Suprapubic skin (tissue), 4 donors: ENCODE data around the gene COQ9.

Experiments
- EP300 ChIP-seq: sonication (generic); formaldehyde crosslinking; IDR thresholded peaks from one replicate; pipeline ENCODE4 v1.6.1; 2017; ENCODE audit warnings: antibody characterized with exemption
- POLR2A ChIP-seq, 2 donors: fragments of 450-650 bp; IDR thresholded peaks; one replicate each; pipeline ENCODE4 v1.6.1; 2017; ENCODE audit warnings: antibody characterized with exemption in 2 of 2, mild to moderate bottlenecking in 2 of 2, moderate library complexity in 2 of 2
- POLR2AphosphoS5 ChIP-seq, 3 donors: sonication (generic); formaldehyde crosslinking; IDR thresholded peaks; one replicate each; pipeline ENCODE4 v1.6.1; 2017; ENCODE audit warnings: antibody characterized with exemption in 3 of 3
- TF ChIP-seq, protein P1 (sequence below), 2 donors: fragments of 200-600 bp in 1 of 2; fragments of 450-650 bp in 1 of 2; sonication (generic) in 1 of 2; IDR thresholded peaks; one replicate each; pipeline ENCODE4 v1.5.1; 2016 to 2019; ENCODE audit warnings: antibody characterized with exemption in 2 of 2, mild to moderate bottlenecking in 1 of 2, moderate library complexity in 1 of 2

DNA sequence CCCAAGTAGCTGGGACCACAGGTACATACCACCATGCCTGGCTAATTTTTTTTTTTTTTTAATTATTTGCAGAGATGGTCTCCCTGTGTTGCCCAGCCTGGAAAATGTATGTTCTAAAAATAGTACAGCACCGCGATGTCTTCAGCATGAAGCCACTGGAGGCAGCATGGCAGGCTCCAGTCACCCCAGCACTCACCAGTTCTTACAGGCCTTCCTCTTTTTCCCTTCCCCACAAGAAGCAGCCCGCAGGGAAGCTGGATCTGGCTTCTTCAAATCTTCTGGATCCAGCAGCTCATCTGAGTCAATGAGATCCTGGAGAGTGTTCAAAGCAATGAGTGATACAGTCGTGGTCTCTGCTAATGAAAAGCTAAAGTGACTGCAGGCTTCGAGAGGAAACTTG is 16.3 kb upstream of the COQ9 start:
- no peak for TF ChIP-seq POLR2A (IDR thresholded peaks at IDR 0.05)
- TF ChIP-seq, protein P1, sequence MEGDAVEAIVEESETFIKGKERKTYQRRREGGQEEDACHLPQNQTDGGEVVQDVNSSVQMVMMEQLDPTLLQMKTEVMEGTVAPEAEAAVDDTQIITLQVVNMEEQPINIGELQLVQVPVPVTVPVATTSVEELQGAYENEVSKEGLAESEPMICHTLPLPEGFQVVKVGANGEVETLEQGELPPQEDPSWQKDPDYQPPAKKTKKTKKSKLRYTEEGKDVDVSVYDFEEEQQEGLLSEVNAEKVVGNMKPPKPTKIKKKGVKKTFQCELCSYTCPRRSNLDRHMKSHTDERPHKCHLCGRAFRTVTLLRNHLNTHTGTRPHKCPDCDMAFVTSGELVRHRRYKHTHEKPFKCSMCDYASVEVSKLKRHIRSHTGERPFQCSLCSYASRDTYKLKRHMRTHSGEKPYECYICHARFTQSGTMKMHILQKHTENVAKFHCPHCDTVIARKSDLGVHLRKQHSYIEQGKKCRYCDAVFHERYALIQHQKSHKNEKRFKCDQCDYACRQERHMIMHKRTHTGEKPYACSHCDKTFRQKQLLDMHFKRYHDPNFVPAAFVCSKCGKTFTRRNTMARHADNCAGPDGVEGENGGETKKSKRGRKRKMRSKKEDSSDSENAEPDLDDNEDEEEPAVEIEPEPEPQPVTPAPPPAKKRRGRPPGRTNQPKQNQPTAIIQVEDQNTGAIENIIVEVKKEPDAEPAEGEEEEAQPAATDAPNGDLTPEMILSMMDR (IDR thresholded peaks at IDR 0.05) = no peak
- no peak for TF ChIP-seq EP300
- TF ChIP-seq POLR2AphosphoS5 (IDR thresholded peaks at IDR 0.05) = no peak
